B cell (primary cell): ENCODE measurements around the gene EVL. TPM values are rescaled to one million over a fixed set of nuclear protein-coding genes. Genes with fewer than 3 reads are reported as not detected.
A peak's percentile ranks its signal among the peaks of the same experiment; 100 is the strongest.

Experiments
- ATAC-seq: fragments of 200-7000 bp; cut with Tn5 transposase; one replicate; pipeline ENCODE4 v1.10.0; 2021; ENCODE audit warnings: low read depth, mild to moderate bottlenecking, moderate number of reproducible peaks, moderate library complexity
- CTCF ChIA-PET: fragments of 350-600 bp; sonication (Branson Sonifier 250); formaldehyde crosslinking; loops from one replicate; lab custom pipeline; 2021; ENCODE audit warnings: antibody characterized with exemption, inconsistent platforms; lab: Charles Lee
- POLR2A ChIA-PET: fragments of 350-600 bp; sonication (Branson Sonifier 250); formaldehyde crosslinking; loops from one replicate; lab custom pipeline; 2021; ENCODE audit warnings: antibody characterized with exemption; lab: Charles Lee
- DNase-seq: peaks from one replicate; pipeline ENCODE4 v3.0.0; 2013
- H2AFZ ChIP-seq: 2 replicates; pipeline ENCODE4 v1.6.1; 2012; ENCODE audit warnings: mild to moderate bottlenecking, low read depth, low read length; ENCODE audit not compliant: insufficient read depth, poor library complexity, severe bottlenecking
- H3K27ac ChIP-seq, 2 donors: 1 replicate in 1 of 2; 2 replicates in 1 of 2; pipeline ENCODE4 v1.5.1; 2012 to 2013; ENCODE audit warnings: low read length in 2 of 2, mild to moderate bottlenecking in 2 of 2, moderate library complexity in 1 of 2
- H3K27me3 ChIP-seq, 4 experiments: fragments of 200-600 bp in 1 of 4; sonication (generic) in 1 of 4; replicated peaks in 1 of 4; 1 replicate in 2 of 4; 2 replicates in 2 of 4; pipeline versions ENCODE4 v1.6.1 to v1.7.0; 2013 to 2016; ENCODE audit warnings: low read length in 3 of 4, mild to moderate bottlenecking in 2 of 4, mixed read lengths in 1 of 4, moderate library complexity in 1 of 4; ENCODE audit not compliant: insufficient read depth in 4 of 4, control insufficient read depth in 3 of 4; ENCODE audit errors: control extremely low read depth in 1 of 4
- H3K36me3 ChIP-seq, 2 experiments: replicated peaks in 1 of 2; 1 replicate in 1 of 2; 2 replicates in 1 of 2; pipeline versions ENCODE4 v1.6.1 to v1.7.1; 2013; ENCODE audit warnings: low read length in 1 of 2; ENCODE audit not compliant: insufficient read depth in 2 of 2, control insufficient read depth in 1 of 2; ENCODE audit errors: control extremely low read depth in 1 of 2, extremely low read depth in 1 of 2
- H3K4me1 ChIP-seq, 2 donors: fragments of 200-600 bp in 1 of 2; sonication (generic) in 1 of 2; 1 replicate in 1 of 2; 2 replicates in 1 of 2; pipeline versions ENCODE4 v1.5.1 to v1.6.1; 2013 to 2017; ENCODE audit warnings: low read length in 2 of 2; ENCODE audit not compliant: control insufficient read depth in 2 of 2, insufficient read depth in 2 of 2
- H3K4me2 ChIP-seq: replicated peaks from 2 replicates; pipeline ENCODE3; 2012; ENCODE audit warnings: mild to moderate bottlenecking, low read depth, low read length; ENCODE audit not compliant: poor library complexity, severe bottlenecking
- H3K4me3 ChIP-seq, 5 experiments: fragments of 200-600 bp in 1 of 5; sonication (generic) in 1 of 5; 1 replicate in 3 of 5; 2 replicates in 2 of 5; pipeline versions ENCODE4 v1.5.1 to v1.7.0; 2011 to 2016; ENCODE audit warnings: low read length in 4 of 5, mild to moderate bottlenecking in 4 of 5, low read depth in 2 of 5, control low read depth in 1 of 5, moderate library complexity in 1 of 5; ENCODE audit not compliant: insufficient read depth in 1 of 5; ENCODE audit errors: control extremely low read depth in 1 of 5, extremely low read depth in 1 of 5
- H3K79me2 ChIP-seq: fragments of 200-600 bp; sonication (generic); one replicate; pipeline ENCODE4 v1.6.0; 2016; ENCODE audit warnings: low read length; ENCODE audit not compliant: control insufficient read depth, insufficient read depth
- H3K9ac ChIP-seq: fragments of 200-600 bp; sonication (generic); 2 replicates; pipeline ENCODE4 v1.6.1; 2017; ENCODE audit warnings: mild to moderate bottlenecking, low read length, moderate library complexity
- H3K9me3 ChIP-seq, 3 donors: one replicate each; pipeline versions ENCODE4 v1.6.1 to v1.7.1; 2013; ENCODE audit warnings: low read length in 2 of 3; ENCODE audit not compliant: control insufficient read depth in 2 of 3, insufficient read depth in 1 of 3; ENCODE audit errors: control extremely low read depth in 1 of 3
- H4K20me1 ChIP-seq: 2 replicates; pipeline ENCODE4 v1.6.0; 2012; ENCODE audit warnings: mild to moderate bottlenecking, low read length; ENCODE audit not compliant: insufficient read depth, control insufficient read depth, poor library complexity, severe bottlenecking
- H3K27ac Mint-ChIP-seq: one replicate; pipeline ENCODE4 v1.8.0; 2021; ENCODE audit warnings: mixed read lengths
- H3K27me3 Mint-ChIP-seq: one replicate; pipeline ENCODE4 v1.8.0; 2021; ENCODE audit warnings: mixed read lengths
- H3K4me1 Mint-ChIP-seq: one replicate; pipeline ENCODE4 v1.8.0; 2021; ENCODE audit warnings: mixed read lengths
- H3K4me3 Mint-ChIP-seq: one replicate; pipeline ENCODE4 v1.8.0; 2021; ENCODE audit warnings: mixed read lengths
- H3K9me3 Mint-ChIP-seq: one replicate; pipeline ENCODE4 v1.8.0; 2022; ENCODE audit warnings: mixed read lengths; ENCODE audit not compliant: insufficient read depth
- CTCF ChIP-seq: fragments of 200-600 bp; IDR thresholded peaks from one replicate; pipeline ENCODE4 v1.8.0; 2022; ENCODE audit warnings: antibody characterized with exemption, mild to moderate bottlenecking
- EZH2 ChIP-seq: IDR thresholded peaks from 2 replicates; pipeline ENCODE4 v1.6.1; 2012; ENCODE audit warnings: borderline replicate concordance, low read depth, mild to moderate bottlenecking, moderate library complexity, low read length; ENCODE audit not compliant: insufficient read depth, poor library complexity, severe bottlenecking
- WGBS: methylation state at CpG from one replicate; pipeline ENCODE4 v1.1.5; 2013; ENCODE audit warnings: missing lambda C conversion rate; ENCODE audit not compliant: insufficient coverage; 5-methylcytosine and 5-hydroxymethylcytosine counted together
- intact Hi-C: fragments of 100-400 bp; cut with micrococcal nuclease; formaldehyde crosslinking; loops from one replicate; pipeline ENCODE4 v1.10.0; 2022
- polyA plus RNA-seq: library from polyadenylated mRNA; depleted of rRNA; stranded (reverse); fragments of >200 nt; gene quantifications from 2 replicates; pipeline ENCODE4 v1.2.3, GENCODE V29; 2012
- total RNA-seq, 2 donors: library from RNA; stranded (reverse); fragments of 120-200 nt in 1 of 2; gene quantifications; 1 replicate in 1 of 2; 2 replicates in 1 of 2; pipeline versions ENCODE4 v1.2.3 to v1.2.4, GENCODE V29; 2013 to 2022

EVL gene
- total and polyA plus RNA-seq, 2 donors (not counting 1 experiment from before 2014, with no cell fraction given): 486 to 892 TPM

DNA sequence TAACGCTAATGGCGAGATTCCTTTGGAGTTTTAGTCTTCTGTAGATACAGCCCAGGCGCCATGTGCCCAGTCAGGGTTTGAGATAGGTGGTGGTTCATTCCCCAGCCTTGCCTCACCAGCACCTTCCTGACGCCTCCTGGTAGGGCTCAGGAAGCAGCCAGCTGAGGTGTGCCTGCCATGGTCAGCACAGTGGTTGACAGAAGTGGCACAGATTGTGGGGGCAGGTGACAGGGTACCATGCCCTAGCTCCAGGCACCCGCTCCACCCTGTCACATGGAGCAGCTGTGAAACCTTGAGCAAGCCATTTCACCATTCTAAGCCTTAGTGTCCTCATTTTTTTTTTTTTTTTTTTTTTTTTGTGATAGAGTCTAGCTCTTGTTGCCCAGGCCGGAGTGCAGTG lies 45.6 kb downstream of the EVL start:
- TF ChIP-seq CTCF (no peak), EZH2 (no peak)
- H3K4me2 ChIP-seq: no peak overlapping the region
- H3K79me2 ChIP-seq: peaks cover 94% of the 10 kb centered on the region
- H3K36me3 ChIP-seq: peaks cover 0 to 94% of the 10 kb centered on the region in 2 experiments
- H4K20me1 ChIP-seq: peaks cover 96% of the 10 kb centered on the region
- DNase-seq (no peak), ATAC-seq (no peak)
- H2AFZ ChIP-seq: no peak overlapping the region
- peaks cover 0 to 20% of the 10 kb centered on the region in 2 donors for H3K4me1 ChIP-seq
- intact Hi-C loops: no loop called here
- H3K9ac ChIP-seq: no peak overlapping the region
- no peaks in the 10 kb centered on the region for H3K27me3 ChIP-seq
- Mint-ChIP-seq H3K4me1 (peaks cover 36% of the 10 kb centered on the region), H3K4me3 (no peak overlapping the region), H3K27me3 (no peaks in the 10 kb centered on the region), H3K27ac (no peak overlapping the region), H3K9me3 (no peaks in the 10 kb centered on the region)
- no peaks in the 10 kb centered on the region for H3K9me3 ChIP-seq
- no peak overlapping the region for H3K4me3 ChIP-seq
- ChIA-PET POLR2A (no interaction called here), CTCF (interaction anchor here (1.6 to 24.4 kb wide), 3 partner anchors 19 to 127 kb away, joined by 4 to 495 read pairs (median 27); partner anchors contain the start of gene EVL)
- WGBS: no CpG with 5 or more reads among the region's 6 CpGs
- H3K27ac ChIP-seq: no peak overlapping the region

DNA sequence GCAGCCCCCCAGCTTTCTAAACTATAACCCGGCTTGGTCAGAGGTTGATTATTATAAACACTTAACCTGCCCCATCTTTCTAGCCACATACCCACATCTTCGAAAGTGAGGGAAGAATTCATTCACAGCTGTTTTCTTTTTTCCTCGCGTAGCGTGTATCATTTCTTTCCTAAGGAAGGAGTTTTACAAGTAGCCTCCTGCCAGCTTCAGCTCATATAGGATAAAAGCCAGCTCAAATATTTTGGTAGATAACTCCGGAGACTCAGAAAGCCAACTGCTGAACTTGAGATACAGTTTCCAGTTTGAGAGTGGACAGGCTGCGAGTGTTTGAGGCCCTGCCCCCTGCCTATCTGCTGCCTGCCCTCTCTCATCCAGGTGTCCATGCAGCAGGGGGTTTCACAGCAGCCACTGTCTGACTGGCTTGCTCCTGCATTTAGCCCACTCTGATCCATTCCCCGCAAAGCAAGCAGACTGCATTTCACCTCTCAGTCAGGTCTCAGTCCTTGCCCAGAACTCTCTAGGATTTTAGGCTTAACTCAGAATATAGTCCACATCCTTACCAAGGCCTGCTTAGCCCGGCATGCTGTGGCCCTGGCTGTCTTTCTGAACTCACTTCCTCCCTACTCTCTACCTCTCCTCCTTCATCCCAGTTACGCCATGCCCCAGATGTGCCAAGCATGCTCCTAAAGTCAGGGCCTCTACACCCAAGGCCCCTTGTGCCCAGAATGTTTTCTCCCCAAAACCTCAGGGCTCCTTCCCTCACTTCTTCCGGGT lies 46.9 kb downstream of the EVL start:
- Histone ChIP-seq H3K79me2 (peaks cover 81% of the 10 kb centered on the region), H3K27ac (no peak overlapping the region), H3K36me3 (peaks cover 0 to 94% of the 10 kb centered on the region in 2 experiments), H2AFZ (no peak overlapping the region), H3K9me3 (no peaks in the 10 kb centered on the region), H3K27me3 (no peaks in the 10 kb centered on the region), H3K4me3 (no peak overlapping the region), H4K20me1 (peaks cover 96% of the 10 kb centered on the region), H3K4me2 (no peak overlapping the region), H3K9ac (no peak overlapping the region), H3K4me1 (peaks cover 0 to 14% of the 10 kb centered on the region in 2 donors)
- ChIA-PET POLR2A (no interaction called here), CTCF (interaction anchor here (1.4 to 24.4 kb wide), 3 partner anchors 9 to 129 kb away, joined by 4 to 495 read pairs (median 6); partner anchors contain the start of gene EVL)
- H3K4me3 Mint-ChIP-seq: no peak overlapping the region
- no peaks in the 10 kb centered on the region for H3K27me3 Mint-ChIP-seq
- H3K9me3 Mint-ChIP-seq: no peaks in the 10 kb centered on the region
- ATAC-seq (no peak), DNase-seq (no peak)
- 96% methylated on average over 6 of the region's 11 CpGs for WGBS
- peak overlapping the region; percentile 50 for H3K27ac Mint-ChIP-seq
- peaks cover 34% of the 10 kb centered on the region for H3K4me1 Mint-ChIP-seq
- intact Hi-C loops: no loop called here
- TF ChIP-seq CTCF: no peak
